HG03103 (cell line): Measurements from ENCODE around the gene SMARCE1.

Source experiments
- ATAC-seq: cut with Tn5 transposase; IDR thresholded peaks from one replicate; pipeline ENCODE4 v1.9.1; 2021; ENCODE audit warnings: low read depth; ENCODE audit not compliant: unreplicated experiment

Gene SMARCE1

GRCh38 chr17:40646791-40647623, 611 bp downstream of the SMARCE1 start:
- ATAC-seq, result no peak

- no peak for ATAC-seq
Observed at GRCh38 chr17:40645943-40646342, 1.7 kb downstream of the SMARCE1 start.

- no peak for ATAC-seq
Observed at GRCh38 chr17:40645291-40645690, 2.3 kb downstream of the SMARCE1 start.

GRCh38 chr17:40637931-40638330, 9.7 kb downstream of the SMARCE1 start:
- ATAC-seq, result no peak

- no peak for ATAC-seq
Observed at GRCh38 chr17:40633871-40634270, 13.7 kb downstream of the SMARCE1 start.

GRCh38 chr17:40632216-40632615, 15.4 kb downstream of the SMARCE1 start:
- no peak for ATAC-seq

GRCh38 chr17:40629842-40630241, 17.8 kb downstream of the SMARCE1 start:
- no peak for ATAC-seq

- no peak for ATAC-seq
Observed at GRCh38 chr17:40625311-40625710, 22.3 kb downstream of the SMARCE1 start.

GRCh38 chr17:40623419-40624210, 24.0 kb downstream of the SMARCE1 start:
- ATAC-seq, result no peak

GRCh38 chr17:40622509-40622928, 25.1 kb downstream of the SMARCE1 start:
- no peak for ATAC-seq

GRCh38 chr17:40621578-40621977, 26.0 kb downstream of the SMARCE1 start:
- ATAC-seq, result no peak

- no peak for ATAC-seq
Observed at GRCh38 chr17:40621019-40621418, 26.6 kb downstream of the SMARCE1 start.

- ATAC-seq, result no peak
Observed at GRCh38 chr17:40618754-40619625, 28.6 kb downstream of the SMARCE1 start.

- no peak for ATAC-seq
Observed at GRCh38 chr17:40617678-40618240, 29.9 kb downstream of the SMARCE1 start.

- ATAC-seq, result no peak
Observed at GRCh38 chr17:40616592-40616991, 31.0 kb downstream of the SMARCE1 start.

GRCh38 chr17:40615841-40616476, 31.7 kb downstream of the SMARCE1 start:
- ATAC-seq, result no peak

GRCh38 chr17:40615068-40615840, 32.4 kb downstream of the SMARCE1 start:
- no peak for ATAC-seq

- ATAC-seq, result no peak
Observed at GRCh38 chr17:40614431-40615067, 33.1 kb downstream of the SMARCE1 start.
